Body of pancreas (tissue), 4 donors: ENCODE measurements around the gene TM7SF3. TPM values are rescaled to one million over a fixed set of nuclear protein-coding genes. Genes with fewer than 3 reads are reported as not detected.

Experiments used
- ATAC-seq: fragments of 150-250 bp; one replicate; pipeline ENCODE4 v1.9.1; 2016
- DNase-seq, 4 donors: peaks; one replicate each; pipeline ENCODE4 v3.0.0-alpha.2; 2019
- H3K27ac ChIP-seq, 4 donors: fragments of 200-600 bp; sonication (generic); 1 replicate in 3 of 4; 2 replicates in 1 of 4; pipeline versions ENCODE4 v1.5.1 to v1.6.1; 2016 to 2019; ENCODE audit warnings: mild to moderate bottlenecking in 1 of 4, mixed read lengths in 1 of 4, moderate library complexity in 1 of 4
- H3K27me3 ChIP-seq, 2 donors: fragments of 200-600 bp; sonication (generic); one replicate each; pipeline ENCODE4 v1.6.0; 2016; ENCODE audit warnings: mild to moderate bottlenecking in 1 of 2
- H3K36me3 ChIP-seq, 2 donors: fragments of 200-600 bp; sonication (generic); replicated peaks in 1 of 2; 2 replicates each; pipeline ENCODE4 v1.5.1; 2016; ENCODE audit warnings: low read depth in 2 of 2; ENCODE audit not compliant: insufficient read depth in 1 of 2
- H3K4me1 ChIP-seq: fragments of 200-600 bp; sonication (generic); one replicate; pipeline ENCODE4 v1.6.0; 2016
- H3K4me3 ChIP-seq, 2 donors: fragments of 200-600 bp; sonication (generic); 1 replicate in 1 of 2; 2 replicates in 1 of 2; pipeline ENCODE4 v1.5.1; 2016 to 2019
- H3K9me3 ChIP-seq, 3 donors: fragments of 200-600 bp; sonication (generic); 1 replicate in 2 of 3; 2 replicates in 1 of 3; pipeline ENCODE4 v1.5.1; 2016
- CTCF ChIP-seq, 7 experiments: fragments of 450-650 bp in 4 of 7; fragments of 200-600 bp in 3 of 7; sonication (generic) in 3 of 7; IDR thresholded peaks; one replicate each; pipeline ENCODE4 v1.5.1; 2016 to 2019; ENCODE audit warnings: antibody characterized with exemption in 7 of 7
- POLR2A ChIP-seq, 3 donors: fragments of 450-650 bp; IDR thresholded peaks; one replicate each; pipeline ENCODE4 v1.6.1; 2016; ENCODE audit warnings: antibody characterized with exemption in 3 of 3, mild to moderate bottlenecking in 2 of 3
- WGBS, 2 donors: methylation state at CpG; one replicate each; pipeline ENCODE4 v1.1.5; 2017; 5-methylcytosine and 5-hydroxymethylcytosine counted together
- intact Hi-C: fragments of 100-400 bp; cut with DNase I; formaldehyde crosslinking; loops from one replicate; pipeline ENCODE4 v1.15.1; 2023
- total RNA-seq, 2 donors: library from RNA; depleted of rRNA; stranded (reverse); fragments of >200 nt; gene quantifications; one replicate each; pipeline ENCODE4 v1.1.0, GENCODE V29; 2016

Gene TM7SF3
- total RNA-seq, 2 donors from 2014 or later, result 55.0 to 113 TPM

- no peak for DNase-seq
- no peak for TF ChIP-seq POLR2A (IDR thresholded peaks at IDR 0.05)
- Histone ChIP-seq H3K27me3 (no peaks in the 10 kb centered on the region), H3K4me3 (peak overlapping the region in 1 of 2 donors; percentile 56), H3K4me1 (peaks cover 35% of the 10 kb centered on the region), H3K36me3 (no peaks in the 10 kb centered on the region), H3K27ac (peak overlapping the region; percentile 92 to 98 (median 95)), H3K9me3 (no peaks in the 10 kb centered on the region)
- WGBS, 2 donors, result 30 to 31% methylated on average over 12 of the region's 12 CpGs
- no peak for ATAC-seq
- intact Hi-C loops, result loop anchor here (10.0 kb wide), 1 partner anchor 290 kb away; no protein-coding TSS in a partner anchor
Measured at GRCh38 chr12:27014859-27015729, 910 bp upstream of the TM7SF3 start.

GRCh38 chr12:27013611-27014084 lies 536 bp downstream of the TM7SF3 start:
- no peaks in the 10 kb centered on the region for H3K36me3 ChIP-seq
- intact Hi-C loops, result loop anchor here (10.0 kb wide), 1 partner anchor 291 kb away; no protein-coding TSS in a partner anchor
- peaks cover 48% of the 10 kb centered on the region for H3K4me1 ChIP-seq
- no peaks in the 10 kb centered on the region for H3K9me3 ChIP-seq
- 1 to 2% methylated on average over 13 of the region's 13 CpGs for WGBS, 2 donors
- no peaks in the 10 kb centered on the region for H3K27me3 ChIP-seq
- ATAC-seq (peak; percentile 3), DNase-seq (peak in 3 of 4 donors; percentile 24 to 43 (median 30))
- H3K4me3 ChIP-seq, result peak overlapping the region; percentile 56 to 81
- TF ChIP-seq CTCF (IDR thresholded peaks at IDR 0.05), result no peak
- no peak for TF ChIP-seq POLR2A (IDR thresholded peaks at IDR 0.05)
- H3K27ac ChIP-seq, result peak overlapping the region; percentile 79 to 98 (median 94)

GRCh38 chr12:27012982-27013255 lies 1.3 kb downstream of the TM7SF3 start:
- intact Hi-C loops, result loop anchor here (10.0 kb wide), 1 partner anchor 292 kb away; no protein-coding TSS in a partner anchor
- Histone ChIP-seq H3K27ac (peak overlapping the region; percentile 78 to 98 (median 94)), H3K27me3 (no peaks in the 10 kb centered on the region), H3K4me3 (peak overlapping the region in 1 of 2 donors; percentile 81), H3K9me3 (no peaks in the 10 kb centered on the region), H3K36me3 (no peaks in the 10 kb centered on the region), H3K4me1 (peaks cover 55% of the 10 kb centered on the region)
- WGBS, 2 donors, result 7 to 8% methylated on average over 5 of the region's 5 CpGs
- DNase-seq (peak in 1 of 4 donors; percentile 27), ATAC-seq (no peak)
- TF ChIP-seq CTCF (IDR thresholded peaks at IDR 0.05), result no peak
- no peak for TF ChIP-seq POLR2A (IDR thresholded peaks at IDR 0.05)

- Histone ChIP-seq H3K4me1 (peaks cover 61% of the 10 kb centered on the region), H3K9me3 (no peaks in the 10 kb centered on the region), H3K4me3 (no peak overlapping the region), H3K27me3 (no peaks in the 10 kb centered on the region), H3K27ac (peak overlapping the region; percentile 78 to 98 (median 94)), H3K36me3 (no peaks in the 10 kb centered on the region)
- peak; percentile 70 for ATAC-seq
- peak in 1 of 7 experiments; percentile 1 for TF ChIP-seq CTCF (IDR thresholded peaks at IDR 0.05)
- peak; percentile 26 to 91 (median 83) for TF ChIP-seq POLR2A (IDR thresholded peaks at IDR 0.05)
- 25% methylated on average over 11 to 14 of the region's 14 CpGs for WGBS, 2 donors
- peak; percentile 64 to 81 (median 74) for DNase-seq
- intact Hi-C loops, result loop anchor here (10.0 kb wide), 1 partner anchor 292 kb away; no protein-coding TSS in a partner anchor
Measured at GRCh38 chr12:27012239-27012981, 1.8 kb downstream of the TM7SF3 start.

- intact Hi-C loops, result loop anchor here (10.0 kb wide), 1 partner anchor 295 kb away; no protein-coding TSS in a partner anchor
- DNase-seq, result no peak
- H3K36me3 ChIP-seq, result no peaks in the 10 kb centered on the region
- no peak for ATAC-seq
- H3K9me3 ChIP-seq, result no peaks in the 10 kb centered on the region
- H3K27ac ChIP-seq, result peak overlapping the region in 1 of 4 donors; percentile 97
- WGBS, 2 donors, result 12 to 17% methylated on average over 1 of the region's 1 CpG
- H3K27me3 ChIP-seq, result no peaks in the 10 kb centered on the region
- TF ChIP-seq POLR2A (IDR thresholded peaks at IDR 0.05) (no peak), CTCF (IDR thresholded peaks at IDR 0.05) (no peak)
- no peak overlapping the region for H3K4me3 ChIP-seq
- peaks cover 77% of the 10 kb centered on the region for H3K4me1 ChIP-seq
Measured at GRCh38 chr12:27009881-27010301, 4.3 kb downstream of the TM7SF3 start.
